NB4 (cell line): ENCODE results near the gene ZEB2.

Experiments used
- DNase-seq: peaks from one replicate; pipeline ENCODE4 v3.0.0; 2010; ENCODE audit warnings: low read depth
- H3K4me3 ChIP-seq: one replicate; pipeline ENCODE4 v1.5.1; 2011; ENCODE audit warnings: mild to moderate bottlenecking, low read depth, low read length, moderate library complexity
- MYC ChIP-seq: IDR thresholded peaks from 2 replicates; pipeline ENCODE4 v1.6.1; 2011; ENCODE audit warnings: low read depth, low read length
- POLR2A ChIP-seq: IDR thresholded peaks from 2 replicates; pipeline ENCODE4 v1.6.1; 2011; ENCODE audit warnings: mild to moderate bottlenecking; ENCODE audit not compliant: insufficient read length; ENCODE audit errors: extremely low read depth
- TF ChIP-seq, protein P1 (sequence below): IDR thresholded peaks from one replicate; pipeline ENCODE4 v1.5.1; 2012; ENCODE audit warnings: low read depth, low read length
- TF ChIP-seq, protein P2 (sequence below): IDR thresholded peaks from 2 replicates; pipeline ENCODE4 v1.6.1; 2011; ENCODE audit warnings: low read depth, low read length

Gene ZEB2

DNA sequence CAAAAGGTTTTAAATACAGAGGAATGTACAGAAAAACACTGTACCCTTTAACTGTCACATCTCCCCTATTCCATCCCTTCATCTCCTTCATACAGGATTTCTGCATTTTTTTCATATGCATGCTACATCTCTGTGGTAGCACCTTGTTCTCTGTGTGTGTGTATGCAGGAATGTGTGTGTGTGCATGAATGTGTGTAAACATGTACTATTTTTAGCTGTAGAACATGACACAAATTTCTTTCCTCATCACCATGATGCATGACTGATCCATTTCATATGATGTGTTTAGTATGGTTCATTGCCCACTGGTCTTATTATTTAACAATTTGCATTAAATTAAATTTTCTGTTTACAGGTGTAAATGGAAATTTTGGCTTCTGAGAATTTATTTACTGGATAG lies 21.5 kb upstream of the ZEB2 start:
- no peak for DNase-seq
- no peak for TF ChIP-seq MYC
- TF ChIP-seq, protein P1, sequence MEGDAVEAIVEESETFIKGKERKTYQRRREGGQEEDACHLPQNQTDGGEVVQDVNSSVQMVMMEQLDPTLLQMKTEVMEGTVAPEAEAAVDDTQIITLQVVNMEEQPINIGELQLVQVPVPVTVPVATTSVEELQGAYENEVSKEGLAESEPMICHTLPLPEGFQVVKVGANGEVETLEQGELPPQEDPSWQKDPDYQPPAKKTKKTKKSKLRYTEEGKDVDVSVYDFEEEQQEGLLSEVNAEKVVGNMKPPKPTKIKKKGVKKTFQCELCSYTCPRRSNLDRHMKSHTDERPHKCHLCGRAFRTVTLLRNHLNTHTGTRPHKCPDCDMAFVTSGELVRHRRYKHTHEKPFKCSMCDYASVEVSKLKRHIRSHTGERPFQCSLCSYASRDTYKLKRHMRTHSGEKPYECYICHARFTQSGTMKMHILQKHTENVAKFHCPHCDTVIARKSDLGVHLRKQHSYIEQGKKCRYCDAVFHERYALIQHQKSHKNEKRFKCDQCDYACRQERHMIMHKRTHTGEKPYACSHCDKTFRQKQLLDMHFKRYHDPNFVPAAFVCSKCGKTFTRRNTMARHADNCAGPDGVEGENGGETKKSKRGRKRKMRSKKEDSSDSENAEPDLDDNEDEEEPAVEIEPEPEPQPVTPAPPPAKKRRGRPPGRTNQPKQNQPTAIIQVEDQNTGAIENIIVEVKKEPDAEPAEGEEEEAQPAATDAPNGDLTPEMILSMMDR, result no peak
- TF ChIP-seq POLR2A, result no peak
- TF ChIP-seq, protein P2, sequence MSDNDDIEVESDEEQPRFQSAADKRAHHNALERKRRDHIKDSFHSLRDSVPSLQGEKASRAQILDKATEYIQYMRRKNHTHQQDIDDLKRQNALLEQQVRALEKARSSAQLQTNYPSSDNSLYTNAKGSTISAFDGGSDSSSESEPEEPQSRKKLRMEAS, result no peak
- H3K4me3 ChIP-seq, result no peak overlapping the region

GRCh38 chr2:144539289-144539782 lies 19.4 kb upstream of the ZEB2 start:
- H3K4me3 ChIP-seq, result no peak overlapping the region
- DNase-seq, result no peak
- TF ChIP-seq, protein P1, result no peak
- TF ChIP-seq POLR2A (no peak), MYC (no peak)
- TF ChIP-seq, protein P2, result no peak

GRCh38 chr2:144535300-144535699 lies 15.4 kb upstream of the ZEB2 start:
- no peak overlapping the region for H3K4me3 ChIP-seq
- TF ChIP-seq POLR2A, result no peak
- TF ChIP-seq, protein P2, result no peak
- TF ChIP-seq, protein P1, result no peak
- TF ChIP-seq MYC, result no peak
- DNase-seq, result no peak

GRCh38 chr2:144533221-144533620 lies 13.3 kb upstream of the ZEB2 start:
- no peak for DNase-seq
- TF ChIP-seq, protein P2, result no peak
- TF ChIP-seq POLR2A (no peak), MYC (no peak)
- TF ChIP-seq, protein P1, result no peak
- no peak overlapping the region for H3K4me3 ChIP-seq

DNA sequence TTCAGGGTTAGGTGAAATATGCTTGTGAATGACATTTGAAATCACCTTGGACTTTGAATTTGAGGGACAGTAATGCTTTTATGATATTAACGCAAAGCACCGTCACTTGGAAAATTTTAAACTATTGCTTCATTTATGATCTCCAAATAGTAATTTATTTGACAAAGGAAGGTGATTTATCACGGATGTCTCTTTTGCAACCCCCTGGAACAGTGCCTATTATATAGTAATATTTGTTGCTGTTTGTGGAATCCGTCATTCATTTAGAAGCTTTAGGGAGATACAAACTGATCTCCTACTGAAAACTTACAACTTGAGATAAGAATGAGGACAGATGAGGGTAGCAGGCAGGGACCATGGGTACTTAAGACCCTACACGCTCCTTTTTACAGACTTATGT lies 10.7 kb upstream of the ZEB2 start:
- DNase-seq, result no peak
- no peak overlapping the region for H3K4me3 ChIP-seq
- TF ChIP-seq, protein P2, result no peak
- TF ChIP-seq POLR2A, result no peak
- no peak for TF ChIP-seq MYC
- TF ChIP-seq, protein P1, result no peak

- H3K4me3 ChIP-seq, result no peak overlapping the region
- TF ChIP-seq POLR2A, result no peak
- TF ChIP-seq MYC, result no peak
- TF ChIP-seq, protein P2, result no peak
- TF ChIP-seq, protein P1, result no peak
- no peak for DNase-seq
These were observed 9.9 kb upstream of the ZEB2 start for GRCh38 chr2:144529841-144530240.
